NCI-H1105 treated with DMSO at 0.1 percent for 48 hours (cell line): ENCODE results near the gene PGM2.
"Not testable (repeated sequence)": the region's sequence is repeated elsewhere in the genome, so short reads cannot be mapped to it uniquely, and the experiment has no call there.

Experiments used
- DNase-seq: peaks from one replicate; lab custom pipeline; 2025; lab: John Stamatoyannopoulos, UW

Gene PGM2

GRCh38 chr4:37826295-37827029 lies at the start of gene PGM2:
Gene PGM2, plus strand, starts transcription at chr4:37826686. Its CDS starts 47 bp downstream, at chr4:37826733.
- peak; percentile 72 for DNase-seq

- DNase-seq = no peak
Measured at GRCh38 chr4:37779896-37780295, 46.6 kb upstream of the PGM2 start.

GRCh38 chr4:37780444-37781130 lies 45.9 kb upstream of the PGM2 start:
- no peak for DNase-seq

- no peak for DNase-seq
Measured at GRCh38 chr4:37781131-37781455, 45.4 kb upstream of the PGM2 start.

DNA sequence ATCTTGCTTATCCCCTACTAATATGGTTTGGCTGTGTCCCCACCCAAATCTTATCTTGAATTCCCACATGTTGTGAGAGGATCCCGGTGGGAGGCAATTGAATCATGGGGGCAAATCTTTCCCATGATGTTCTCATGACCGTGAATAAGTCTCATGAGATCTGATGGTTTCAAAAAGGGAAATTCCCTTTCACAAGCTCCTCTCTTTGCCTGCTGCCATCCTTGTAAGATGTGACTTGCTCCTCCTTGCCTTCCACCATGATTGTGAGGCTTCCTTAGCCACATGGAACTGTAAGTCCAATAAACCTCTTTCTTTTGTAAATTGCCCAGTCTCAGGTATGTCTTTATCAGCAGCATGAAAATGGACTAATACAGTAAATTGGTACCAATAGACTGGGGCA lies 40.2 kb upstream of the PGM2 start:
- not testable (repeated sequence) for DNase-seq

DNA sequence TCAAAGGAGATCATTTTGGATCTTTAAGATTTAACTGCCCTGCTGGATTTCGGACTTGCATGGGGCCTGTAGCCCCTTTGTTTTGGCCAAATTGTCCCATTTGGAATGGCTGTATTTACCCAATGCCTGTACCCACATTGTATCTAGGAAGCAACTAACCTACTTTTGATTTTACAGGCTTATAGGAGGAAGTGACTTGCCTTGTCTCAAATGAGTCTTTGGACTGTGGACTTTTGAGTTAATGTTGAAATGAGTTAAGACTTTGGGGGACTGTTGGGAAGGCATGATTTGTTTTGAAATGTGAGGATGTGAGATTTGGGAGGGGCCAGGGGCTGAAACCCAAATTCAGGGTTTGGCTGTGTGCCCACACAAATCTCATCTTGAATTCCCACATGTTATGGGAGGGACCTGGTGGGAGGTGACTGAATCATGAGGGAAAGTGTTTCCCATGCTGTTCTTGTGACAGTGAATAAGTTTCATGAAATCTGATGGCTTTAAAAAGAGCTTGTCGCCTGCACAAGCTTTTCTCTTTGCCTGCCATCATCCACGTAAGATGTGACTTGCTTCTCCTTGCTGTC lies 38.5 kb upstream of the PGM2 start:
- not testable (repeated sequence) for DNase-seq

GRCh38 chr4:37788819-37789218 lies 37.7 kb upstream of the PGM2 start:
- DNase-seq = no peak

GRCh38 chr4:37792241-37792640 lies 34.2 kb upstream of the PGM2 start:
- no peak for DNase-seq

DNA sequence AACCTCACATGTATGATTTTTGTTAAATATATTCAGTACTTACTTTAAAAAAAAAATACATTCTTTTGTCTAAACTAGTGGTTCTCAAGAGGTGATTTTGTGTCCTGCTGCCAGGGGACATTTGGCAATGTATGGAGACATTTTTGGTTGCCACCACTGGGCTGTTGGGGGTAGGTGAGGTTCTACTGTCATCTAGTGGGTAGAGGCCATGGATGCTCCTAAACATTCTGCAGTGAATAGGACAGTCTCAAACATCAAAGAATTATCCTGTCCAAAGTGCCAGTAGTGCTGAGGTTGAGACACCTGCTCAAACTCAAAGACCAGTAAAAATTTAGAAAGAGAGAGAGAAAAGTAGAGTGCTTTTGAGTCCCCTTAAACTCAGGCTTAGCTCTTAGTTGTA lies 32.9 kb upstream of the PGM2 start:
- peak; percentile 4 for DNase-seq

DNA sequence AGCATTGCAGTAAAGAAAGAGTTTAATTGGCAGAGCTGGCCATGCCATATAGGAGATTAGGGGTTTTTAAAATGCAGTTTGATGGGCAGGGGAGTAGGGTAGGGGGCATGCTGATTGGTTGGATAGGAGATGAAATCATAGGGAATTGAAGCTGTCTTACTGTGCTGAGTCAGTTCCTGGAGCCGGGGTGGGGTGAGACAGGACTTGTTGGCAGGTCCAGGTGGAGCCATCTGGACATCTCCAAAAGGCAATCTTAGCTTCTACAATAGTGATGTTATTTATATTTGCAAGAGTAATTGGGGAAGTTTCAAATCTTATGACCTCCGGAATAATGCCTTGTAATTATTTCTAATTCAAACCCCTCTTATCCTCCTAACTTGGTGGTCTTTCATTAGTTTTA lies 32.4 kb upstream of the PGM2 start:
- DNase-seq = no peak

GRCh38 chr4:37795581-37796195 lies 30.8 kb upstream of the PGM2 start:
- no peak for DNase-seq

GRCh38 chr4:37797374-37797773 lies 29.1 kb upstream of the PGM2 start:
- no peak for DNase-seq

DNA sequence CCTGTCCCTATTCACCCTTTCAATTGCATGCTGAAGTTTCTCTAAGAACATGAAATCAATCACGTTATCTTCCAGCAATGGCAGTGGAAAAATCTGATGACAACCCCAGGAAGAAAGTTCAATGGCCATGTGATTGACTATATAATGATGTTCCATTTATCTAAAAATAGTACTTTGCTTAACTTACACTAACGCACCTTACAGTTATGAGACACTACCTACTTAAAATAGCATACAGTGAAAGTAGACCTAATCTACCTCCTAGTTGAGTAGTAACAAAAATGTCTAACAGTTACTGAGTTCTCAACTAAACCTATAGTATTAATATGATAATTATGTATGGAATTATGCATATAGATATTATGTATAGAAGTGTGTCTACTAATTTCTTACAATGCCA lies 28.6 kb upstream of the PGM2 start:
- DNase-seq = no peak

DNA sequence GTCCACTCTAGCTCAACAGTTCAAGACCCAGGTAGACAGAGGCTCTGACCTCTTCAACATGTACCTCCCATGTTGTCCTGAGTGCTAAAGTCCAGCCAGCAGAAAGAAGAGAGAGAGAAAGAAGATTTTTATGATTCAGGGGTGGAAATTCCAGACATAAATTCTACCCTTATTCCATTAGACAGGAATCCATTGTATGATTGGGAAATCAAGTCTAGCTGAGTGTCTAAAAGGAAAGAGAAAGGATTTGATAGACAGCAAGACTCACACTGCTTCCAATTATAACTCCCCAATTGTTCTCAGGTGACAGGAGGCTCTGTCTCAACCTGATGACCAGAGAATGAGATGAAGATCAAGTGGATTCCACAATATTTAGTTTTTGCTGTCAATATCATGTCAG lies 27.9 kb upstream of the PGM2 start:
- DNase-seq = no peak

- no peak for DNase-seq
Measured at GRCh38 chr4:37799941-37800554, 26.4 kb upstream of the PGM2 start.

DNA sequence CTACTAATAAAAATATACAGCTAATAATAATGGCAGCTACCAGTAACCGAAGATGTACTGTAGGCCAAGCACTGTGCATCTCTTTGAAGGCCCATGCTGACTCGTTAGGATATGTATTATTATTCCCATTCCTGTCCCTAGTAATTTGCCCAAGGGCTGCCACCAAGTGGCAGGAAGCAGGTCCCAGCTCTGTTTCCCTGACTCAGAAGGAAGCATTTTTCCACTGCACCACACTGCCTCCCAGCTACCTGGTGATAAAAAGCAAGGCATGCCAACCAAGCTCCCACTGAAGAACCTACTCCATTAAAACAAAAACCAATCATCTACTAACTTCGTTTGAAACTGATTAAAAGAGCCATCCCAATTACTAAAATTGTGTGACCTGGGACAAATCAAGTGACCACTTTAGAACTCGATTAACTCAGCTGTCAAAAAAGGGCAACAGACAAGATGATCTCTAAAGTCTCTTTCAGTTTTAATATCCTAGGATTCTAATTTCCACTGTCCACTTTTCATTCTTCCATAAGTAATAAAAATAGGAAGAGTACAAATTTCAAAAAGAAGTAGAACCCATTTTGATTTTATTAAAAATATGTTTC lies 24.3 kb upstream of the PGM2 start:
- DNase-seq = peak; percentile 48

DNA sequence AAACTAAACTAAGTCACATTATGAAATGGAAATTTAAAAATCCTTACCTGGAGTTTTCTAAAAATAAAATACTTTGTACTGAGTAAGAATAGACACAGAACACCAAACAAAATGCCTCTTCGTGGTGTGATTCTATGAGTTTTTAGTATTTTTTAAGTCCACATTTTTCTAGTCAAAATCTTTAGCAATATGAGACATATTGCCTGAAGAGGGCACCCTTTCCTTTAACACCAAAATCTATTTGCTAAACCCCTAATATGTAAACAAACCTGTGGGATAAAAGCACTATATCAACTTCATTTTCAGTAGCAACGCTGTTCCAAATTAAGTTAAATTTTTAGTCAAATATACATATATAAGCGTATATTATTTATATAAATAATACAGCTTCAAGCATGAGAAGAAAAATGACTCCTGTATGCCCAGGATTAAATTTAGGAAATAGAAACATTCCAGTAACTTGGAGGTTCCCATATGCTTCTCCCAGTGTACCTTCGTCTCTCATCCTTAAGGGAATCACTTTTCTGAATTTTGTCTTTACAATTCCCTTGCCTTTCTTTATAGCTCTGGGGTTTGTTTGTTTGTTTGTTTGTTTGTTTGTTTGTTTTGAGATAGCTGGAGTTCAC lies 23.0 kb upstream of the PGM2 start:
- DNase-seq = peak; percentile 55

- no peak for DNase-seq
Measured at GRCh38 chr4:37805091-37805490, 21.4 kb upstream of the PGM2 start.

DNA sequence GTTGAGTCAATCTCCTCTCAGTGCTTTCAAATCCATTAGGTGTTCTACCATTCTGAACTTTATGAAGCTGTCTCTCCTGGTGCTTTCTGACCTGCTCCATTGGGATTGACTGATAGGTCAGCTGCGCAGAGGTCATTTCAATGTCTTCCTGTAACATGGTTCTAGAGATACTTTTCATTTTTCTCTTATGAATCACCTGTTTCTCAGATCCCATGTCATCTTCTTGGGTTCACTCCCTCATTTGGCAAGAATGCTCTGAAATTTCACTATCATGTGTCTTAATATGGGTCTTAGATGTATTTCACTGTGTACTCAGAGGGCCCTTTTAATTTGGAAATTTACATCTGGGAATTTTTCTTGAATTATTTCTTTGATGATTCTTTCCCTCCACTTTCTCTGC lies 13.8 kb upstream of the PGM2 start:
- DNase-seq = no peak

DNA sequence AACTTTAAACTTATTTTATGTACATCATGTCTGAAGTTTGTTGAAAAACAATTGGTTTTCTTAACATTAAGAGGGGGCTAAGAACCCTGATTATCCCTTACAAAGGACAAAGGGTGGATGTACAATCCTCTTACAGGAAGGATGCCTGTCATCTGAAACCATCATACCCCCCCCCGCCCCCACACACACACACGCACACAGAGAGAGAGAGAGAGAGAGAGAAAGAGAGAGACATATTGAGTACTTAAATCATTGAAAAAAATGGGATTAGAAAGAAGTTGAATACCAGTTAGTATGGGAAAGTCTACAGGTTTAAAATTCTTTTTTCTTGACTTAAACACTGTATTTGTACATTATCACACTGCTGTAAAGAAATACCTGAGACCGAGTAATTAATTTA lies 10.9 kb upstream of the PGM2 start:
- DNase-seq = no peak

GRCh38 chr4:37816006-37816405 lies 10.5 kb upstream of the PGM2 start:
- DNase-seq = no peak

- DNase-seq = no peak
Measured at GRCh38 chr4:37816719-37817118, 9.8 kb upstream of the PGM2 start.
